ENCODE measurements around the gene VWCE. TPM values are rescaled to one million over a fixed set of nuclear protein-coding genes. Genes with fewer than 3 reads are reported as not detected.

VWCE gene
- polyA plus RNA-seq, 1 of the 3 experiments (the other 2 are of a cell fraction) = 5.0 TPM

DNA sequence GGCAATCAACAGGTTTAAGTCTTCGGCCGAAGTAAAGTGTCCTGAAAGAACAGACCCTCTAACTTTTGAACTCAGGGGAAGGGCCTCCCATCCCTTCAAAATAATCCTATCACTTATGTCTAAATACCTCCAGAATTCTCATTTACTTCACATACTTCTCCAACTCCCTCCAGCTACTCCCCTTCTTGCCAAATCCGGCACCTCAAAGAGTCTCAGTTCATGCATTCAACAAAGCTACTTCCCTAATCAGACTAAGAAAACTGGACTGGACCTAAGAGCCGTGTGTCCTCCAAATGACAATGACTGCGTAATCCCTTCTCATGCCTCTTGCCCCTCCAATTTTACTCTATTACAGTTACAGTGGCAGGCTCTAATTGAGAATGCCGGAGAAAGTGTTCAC, 36.5 kb upstream of the VWCE start:
- peaks cover 63% of the 10 kb centered on the region for H3K79me2 ChIP-seq (ENCODE audit: insufficient read depth)
- no peak for DNase-seq

More for the DNA sequence above, 36.5 kb upstream of the VWCE start:
- H3K4me1 ChIP-seq (ENCODE audit: control insufficient read depth in 1 of 2, insufficient read depth in 2 of 2, low read depth in 1 of 2, low read length in 1 of 2) = peaks cover 26 to 39% of the 10 kb centered on the region in 2 experiments
- no peaks in the 10 kb centered on the region for H3K9me2 ChIP-seq
- H3K9me3 ChIP-seq = no peaks in the 10 kb centered on the region
- peaks cover 27 to 29% of the 10 kb centered on the region in 2 experiments for H3K36me3 ChIP-seq (replicated peaks in 1 of 2; ENCODE audit: control insufficient read depth in 1 of 2, insufficient read depth in 2 of 2, low read length in 1 of 2)
- ChIA-PET CTCF (interaction anchor here (1.5 kb wide), 1 partner anchor 54 kb away, joined by 13 read pairs; no protein-coding TSS in a partner anchor), POLR2A (interaction anchor here (1.0 kb wide), 1 partner anchor 31 kb away, joined by 6 read pairs; the partner anchor contains the start of gene TMEM138)
- peak overlapping the region; percentile 99 for H3K9ac ChIP-seq
- H3K27ac ChIP-seq (ENCODE audit: low read depth in 2 of 2, low read length in 1 of 2) = no peak overlapping the region
- H4K20me1 ChIP-seq (ENCODE audit: insufficient read depth) = peaks cover 38% of the 10 kb centered on the region
- no peak for TF ChIP-seq FOXM1 (IDR thresholded peaks at IDR 0.05; ENCODE audit: low read depth)
- TF ChIP-seq MEF2A (IDR thresholded peaks at IDR 0.05; ENCODE audit: borderline replicate concordance, low read depth) = no peak
- TF ChIP-seq SIN3A (IDR thresholded peaks at IDR 0.05; ENCODE audit: borderline replicate concordance, low read depth, low read length) = no peak
- no peak for TF ChIP-seq REST (IDR thresholded peaks at IDR 0.05; ENCODE audit: low read depth, low read length)
- no peak for TF ChIP-seq SMC3 (IDR thresholded peaks at IDR 0.05; ENCODE audit: low read depth, low read length)
- no peak for TF ChIP-seq JUND (IDR thresholded peaks at IDR 0.05)
- TF ChIP-seq GABPA (IDR thresholded peaks at IDR 0.05; ENCODE audit: low read depth) = no peak
- TF ChIP-seq CHD2 (IDR thresholded peaks at IDR 0.05; ENCODE audit: low read length, partially characterized antibody) = no peak
- TF ChIP-seq, protein P1, sequence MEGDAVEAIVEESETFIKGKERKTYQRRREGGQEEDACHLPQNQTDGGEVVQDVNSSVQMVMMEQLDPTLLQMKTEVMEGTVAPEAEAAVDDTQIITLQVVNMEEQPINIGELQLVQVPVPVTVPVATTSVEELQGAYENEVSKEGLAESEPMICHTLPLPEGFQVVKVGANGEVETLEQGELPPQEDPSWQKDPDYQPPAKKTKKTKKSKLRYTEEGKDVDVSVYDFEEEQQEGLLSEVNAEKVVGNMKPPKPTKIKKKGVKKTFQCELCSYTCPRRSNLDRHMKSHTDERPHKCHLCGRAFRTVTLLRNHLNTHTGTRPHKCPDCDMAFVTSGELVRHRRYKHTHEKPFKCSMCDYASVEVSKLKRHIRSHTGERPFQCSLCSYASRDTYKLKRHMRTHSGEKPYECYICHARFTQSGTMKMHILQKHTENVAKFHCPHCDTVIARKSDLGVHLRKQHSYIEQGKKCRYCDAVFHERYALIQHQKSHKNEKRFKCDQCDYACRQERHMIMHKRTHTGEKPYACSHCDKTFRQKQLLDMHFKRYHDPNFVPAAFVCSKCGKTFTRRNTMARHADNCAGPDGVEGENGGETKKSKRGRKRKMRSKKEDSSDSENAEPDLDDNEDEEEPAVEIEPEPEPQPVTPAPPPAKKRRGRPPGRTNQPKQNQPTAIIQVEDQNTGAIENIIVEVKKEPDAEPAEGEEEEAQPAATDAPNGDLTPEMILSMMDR (IDR thresholded peaks at IDR 0.05) = no peak
- no peak for TF ChIP-seq POLR2AphosphoS5 (IDR thresholded peaks at IDR 0.05; ENCODE audit: low read depth, low read length)
- TF ChIP-seq GATA2 (CRISPR knock-in tag; IDR thresholded peaks at IDR 0.05) = no peak
- no peak for TF ChIP-seq FOSL2 (IDR thresholded peaks at IDR 0.05; ENCODE audit: borderline replicate concordance, low read depth)
- TF ChIP-seq USF2 (IDR thresholded peaks at IDR 0.05; ENCODE audit: borderline replicate concordance, low read depth, low read length) = no peak
- TF ChIP-seq EZH2phosphoT487 (IDR thresholded peaks at IDR 0.05; ENCODE audit: borderline replicate concordance, low read depth) = no peak
- TF ChIP-seq RCOR1 (IDR thresholded peaks at IDR 0.05; ENCODE audit: low read length) = no peak
- H3K4me2 ChIP-seq = peak overlapping the region; percentile 96
- H3F3A ChIP-seq (replicated peaks; ENCODE audit: insufficient read depth) = peaks cover 9% of the 10 kb centered on the region
- no peak overlapping the region for H2AFZ ChIP-seq (ENCODE audit: low read depth)
- H3K4me3 ChIP-seq (ENCODE audit: low read depth in 2 of 2, low read length in 1 of 2) = peak overlapping the region; percentile 92 to 93
- no peaks in the 10 kb centered on the region for H3K27me3 ChIP-seq (ENCODE audit: insufficient read depth)
- WGBS (ENCODE audit: low lambda C conversion rate) = 76% methylated on average over 6 of the region's 6 CpGs
